Islet of Langerhans (tissue), 1 donor: ENCODE data around the gene DYSF.

ENCODE experiments used
- FAIRE-seq: peaks from one replicate; lab custom pipeline; 2011; peaks lifted over from hg19 to GRCh38; lab: Jason Lieb, UNC

DYSF gene

GRCh38 chr2:71578767-71579342, 125.5 kb downstream of the DYSF start:
- no peak for FAIRE-seq

GRCh38 chr2:71581026-71581425, 127.7 kb downstream of the DYSF start:
- no peak for FAIRE-seq

DNA sequence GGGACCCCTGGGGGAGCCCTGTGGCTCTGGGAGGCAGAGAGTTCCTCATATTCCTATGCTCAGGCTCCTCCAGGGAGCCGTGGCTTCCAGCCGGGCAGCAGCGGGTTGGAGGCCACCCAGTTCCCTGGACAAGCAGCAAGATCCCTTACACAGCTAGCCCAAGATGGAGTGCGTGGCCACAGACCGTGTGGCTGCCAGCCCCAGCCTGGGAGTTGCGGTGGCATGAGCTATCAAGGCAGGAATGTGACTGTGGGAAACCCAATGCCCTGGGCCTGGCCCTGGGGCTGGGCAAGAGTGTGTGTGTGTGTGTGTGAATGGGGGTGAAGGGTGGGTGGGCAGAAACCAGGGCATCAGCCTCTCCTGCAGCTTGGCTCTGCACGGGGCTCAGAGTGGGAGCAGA, 130.5 kb downstream of the DYSF start:
- no peak for FAIRE-seq

GRCh38 chr2:71586471-71586870, 133.1 kb downstream of the DYSF start:
- FAIRE-seq = no peak

DNA sequence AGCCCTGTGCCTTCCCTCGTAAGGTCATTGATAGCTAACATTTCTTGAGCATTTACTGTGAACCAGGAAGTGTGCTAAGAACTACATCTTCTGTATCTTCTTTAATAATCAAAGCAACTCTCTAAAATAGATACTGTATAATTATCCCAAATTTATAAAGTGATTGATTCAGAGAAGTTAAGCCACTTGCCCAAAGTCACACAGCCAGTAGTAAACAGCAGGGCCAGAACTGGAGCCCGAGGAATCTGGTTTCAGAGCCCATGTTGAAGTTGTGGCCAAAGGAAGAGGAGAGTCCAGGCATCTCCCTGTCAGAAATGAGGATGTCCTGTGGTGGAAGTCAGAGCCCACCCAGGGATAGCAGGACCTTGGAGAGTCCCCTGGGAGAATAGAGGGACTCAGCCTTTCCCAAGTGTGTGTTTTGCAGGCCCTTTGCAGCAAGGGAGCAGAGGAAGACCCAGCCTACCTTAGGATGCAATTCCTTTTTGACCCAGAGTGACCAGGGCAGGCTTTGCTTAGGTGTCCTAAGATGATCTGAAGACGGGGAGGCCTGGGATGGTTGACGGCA, 134.2 kb downstream of the DYSF start:
- FAIRE-seq = no peak

DNA sequence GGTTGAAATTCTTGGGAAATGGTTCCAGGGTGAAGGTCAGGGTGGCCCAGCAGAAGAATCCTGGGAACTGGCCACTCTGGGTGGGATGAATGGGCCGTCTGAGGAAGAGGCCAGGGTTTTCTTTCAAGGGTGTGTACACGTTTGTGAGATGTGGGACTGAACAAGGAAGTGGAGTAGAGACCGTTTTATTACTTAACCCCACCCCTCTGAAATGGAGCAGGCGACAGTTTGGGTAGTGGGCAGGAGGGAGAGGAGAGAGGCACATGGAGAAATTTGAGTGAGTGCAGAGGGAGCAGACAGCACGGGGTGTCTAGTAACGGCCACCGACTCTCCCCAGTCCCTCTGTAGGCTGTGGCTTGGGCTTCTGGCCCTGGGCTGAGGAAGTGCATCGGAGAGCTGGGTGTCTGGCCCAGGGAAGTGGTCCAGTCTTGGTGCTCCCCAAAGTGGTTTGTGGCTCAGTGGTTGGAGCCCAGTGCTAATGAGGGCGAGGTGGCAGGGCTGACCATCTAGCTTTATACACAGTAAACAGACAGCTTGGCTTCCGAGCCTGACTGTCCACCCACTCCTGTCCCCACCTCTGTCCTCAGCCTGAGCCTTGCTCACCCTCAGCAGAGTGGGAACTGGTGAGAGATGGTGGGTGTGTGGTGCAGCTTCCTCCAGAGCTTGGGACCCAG, 135.3 kb downstream of the DYSF start:
- FAIRE-seq = no peak

GRCh38 chr2:71589763-71590162, 136.4 kb downstream of the DYSF start:
- no peak for FAIRE-seq

DNA sequence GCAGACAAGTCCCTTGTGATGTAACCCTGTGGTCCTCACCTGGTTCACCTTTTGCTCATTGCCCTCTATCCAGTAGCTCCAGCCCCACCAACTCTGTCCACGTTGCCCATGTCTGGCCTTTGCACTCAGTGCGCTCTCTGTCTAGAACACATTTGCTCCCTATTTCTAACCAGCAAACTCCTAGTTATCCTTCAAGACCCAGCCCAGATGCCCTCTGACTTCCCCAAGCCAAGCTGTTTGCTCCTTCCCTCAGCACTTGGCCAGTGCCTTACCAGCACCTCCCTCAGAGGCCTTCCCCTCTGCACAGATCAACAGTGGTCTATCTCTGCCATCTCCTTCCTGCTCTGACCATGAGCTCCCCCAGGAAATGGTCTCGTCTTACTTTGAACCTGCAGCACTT, 137.7 kb downstream of the DYSF start:
- FAIRE-seq = no peak

DNA sequence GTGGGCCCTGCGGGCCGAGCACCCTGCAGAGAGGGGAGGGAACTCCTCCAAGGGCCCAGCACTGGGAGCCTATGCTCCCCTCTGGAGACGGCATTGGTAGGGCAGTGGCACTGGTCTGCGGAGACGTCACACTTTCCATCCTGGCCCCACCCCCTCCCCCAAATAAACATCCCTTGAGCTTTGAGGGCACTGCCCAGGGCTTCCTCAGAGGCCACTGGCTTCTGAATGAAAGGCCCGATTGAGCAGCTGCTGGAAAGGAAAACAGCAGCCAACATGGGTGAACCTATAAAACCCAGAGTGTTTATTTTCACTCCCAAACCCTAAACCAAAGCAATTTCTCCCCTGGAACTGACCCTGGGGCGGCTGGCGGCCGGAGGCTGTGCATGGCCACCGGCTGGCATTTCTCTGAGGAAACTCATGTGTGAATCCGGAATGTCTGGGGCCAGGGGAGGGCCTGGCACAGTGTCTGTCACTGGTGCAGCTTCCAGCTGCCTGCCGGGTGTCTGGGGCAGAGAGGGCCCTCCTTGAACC, 138.9 kb downstream of the DYSF start:
- no peak for FAIRE-seq

- no peak for FAIRE-seq
Measured at GRCh38 chr2:71595569-71595968, 142.2 kb downstream of the DYSF start.

DNA sequence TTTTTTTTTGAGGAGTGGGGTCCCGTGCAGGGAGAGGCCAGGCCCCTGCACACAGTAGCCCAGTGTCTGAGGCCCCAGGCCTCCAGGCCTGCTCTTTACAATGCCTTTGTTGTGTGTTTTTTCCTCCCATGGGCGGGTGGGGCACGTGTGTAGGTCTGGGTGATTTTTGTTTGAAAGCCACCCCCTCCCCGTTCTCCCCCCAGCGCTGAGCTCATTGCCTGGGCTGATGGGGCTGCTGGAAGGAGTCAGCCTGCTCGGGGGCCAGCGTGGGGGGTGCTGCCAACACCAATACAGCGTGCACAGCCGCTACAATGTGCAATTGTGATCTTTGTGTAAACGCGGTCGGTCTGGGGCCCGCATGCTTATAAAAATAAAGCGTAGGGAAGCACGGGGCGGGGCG, 142.7 kb downstream of the DYSF start:
- FAIRE-seq = no peak

DNA sequence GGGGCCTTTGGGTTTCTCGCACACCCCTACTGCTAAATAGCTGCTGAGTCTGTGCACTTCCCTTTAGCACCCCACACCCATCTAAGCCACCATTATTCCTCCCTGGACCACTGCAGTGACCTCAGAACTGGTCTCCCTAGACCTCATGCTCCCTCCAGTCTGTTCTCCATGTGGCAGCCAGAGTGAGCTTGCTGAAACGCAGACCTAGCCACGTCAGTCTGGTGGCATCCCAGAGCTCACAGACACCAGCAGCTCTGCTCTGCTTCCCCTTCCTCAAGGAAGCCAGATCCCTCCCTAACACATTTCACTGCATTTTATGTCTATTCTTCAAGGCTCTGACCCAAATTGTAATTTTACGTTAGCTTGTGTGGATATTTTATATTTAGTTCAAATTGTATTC, 144.4 kb downstream of the DYSF start:
- FAIRE-seq = no peak

GRCh38 chr2:71598526-71598925, 145.2 kb downstream of the DYSF start:
- FAIRE-seq = no peak

- FAIRE-seq = no peak
Measured at GRCh38 chr2:71599038-71599437, 145.7 kb downstream of the DYSF start.

GRCh38 chr2:71599646-71600236, 146.4 kb downstream of the DYSF start:
- no peak for FAIRE-seq

DNA sequence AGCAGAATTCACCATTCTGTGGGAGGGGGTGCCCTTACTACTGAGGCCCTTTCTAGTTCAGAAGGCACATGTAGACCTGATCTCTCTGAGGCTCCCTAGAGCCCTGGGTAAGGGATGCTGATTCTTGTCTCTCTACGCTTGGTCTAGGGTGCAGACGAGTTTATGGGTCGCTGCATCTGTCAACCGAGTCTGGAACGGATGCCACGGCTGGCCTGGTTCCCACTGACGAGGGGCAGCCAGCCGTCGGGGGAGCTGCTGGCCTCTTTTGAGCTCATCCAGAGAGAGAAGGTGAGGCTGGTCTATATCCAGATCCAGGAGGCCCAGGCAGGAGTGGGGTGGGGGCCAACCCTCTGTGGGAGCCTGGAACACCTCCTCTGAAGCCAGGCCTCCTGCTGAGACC, 147.2 kb downstream of the DYSF start:
- no peak for FAIRE-seq

- FAIRE-seq = no peak
Measured at GRCh38 chr2:71601136-71602114, 148.1 kb downstream of the DYSF start.

- FAIRE-seq = no peak
Measured at GRCh38 chr2:71602115-71602495, 148.7 kb downstream of the DYSF start.

GRCh38 chr2:71602581-71602980, 149.2 kb downstream of the DYSF start:
- no peak for FAIRE-seq

DNA sequence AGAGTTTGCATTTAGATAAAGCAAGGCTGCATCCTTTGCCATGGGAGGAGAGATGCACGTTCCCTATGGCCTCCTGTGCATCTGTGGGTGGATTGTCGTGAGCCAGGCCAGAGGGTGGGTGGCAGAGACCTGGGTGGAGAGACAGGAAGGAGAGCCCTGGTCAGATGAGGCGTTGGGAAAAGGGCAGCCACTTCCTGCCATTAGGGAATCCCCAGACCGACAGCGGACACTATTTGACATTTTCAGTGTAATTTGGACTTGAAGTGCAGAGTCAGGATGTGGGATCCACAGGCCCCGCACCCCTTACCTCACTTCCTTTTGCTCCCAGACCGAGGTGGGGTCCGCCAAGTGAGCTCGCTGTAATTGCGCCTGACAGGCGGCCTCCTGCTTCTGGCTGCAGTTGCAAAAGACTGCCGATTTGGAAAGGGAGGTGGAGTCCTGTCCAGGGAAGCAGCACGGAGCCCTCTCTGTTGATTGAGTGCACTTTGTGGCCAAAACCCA, 150.0 kb downstream of the DYSF start:
- no peak for FAIRE-seq

GRCh38 chr2:71603851-71604725, 150.7 kb downstream of the DYSF start:
- FAIRE-seq = no peak
